Measurements from ENCODE around the gene ZNF232.
"Not testable (repeated sequence)": the region's sequence is repeated elsewhere in the genome, so short reads cannot be mapped to it uniquely, and the experiment has no call there.

Gene ZNF232

DNA sequence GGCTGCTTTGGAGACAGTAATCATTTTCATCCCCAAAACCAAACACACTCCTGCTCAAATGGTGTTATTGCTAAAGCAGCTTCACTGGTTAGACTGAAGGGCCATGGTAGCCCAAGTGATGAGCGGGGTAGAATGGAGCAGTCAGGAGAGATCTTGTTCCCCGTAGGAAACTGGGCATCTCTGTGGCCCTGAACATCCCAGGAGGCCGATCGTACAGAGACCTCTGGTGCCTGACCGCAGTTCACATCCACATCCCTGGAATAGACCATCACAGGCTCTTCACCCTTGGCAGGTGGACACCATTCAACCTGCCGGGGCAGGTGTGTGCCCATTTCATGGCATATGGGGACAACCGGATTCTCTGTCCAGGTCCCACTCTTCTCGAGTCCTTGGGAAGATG, 18.1 kb upstream of the ZNF232 start:
- DNase-seq: not testable (repeated sequence)

DNA sequence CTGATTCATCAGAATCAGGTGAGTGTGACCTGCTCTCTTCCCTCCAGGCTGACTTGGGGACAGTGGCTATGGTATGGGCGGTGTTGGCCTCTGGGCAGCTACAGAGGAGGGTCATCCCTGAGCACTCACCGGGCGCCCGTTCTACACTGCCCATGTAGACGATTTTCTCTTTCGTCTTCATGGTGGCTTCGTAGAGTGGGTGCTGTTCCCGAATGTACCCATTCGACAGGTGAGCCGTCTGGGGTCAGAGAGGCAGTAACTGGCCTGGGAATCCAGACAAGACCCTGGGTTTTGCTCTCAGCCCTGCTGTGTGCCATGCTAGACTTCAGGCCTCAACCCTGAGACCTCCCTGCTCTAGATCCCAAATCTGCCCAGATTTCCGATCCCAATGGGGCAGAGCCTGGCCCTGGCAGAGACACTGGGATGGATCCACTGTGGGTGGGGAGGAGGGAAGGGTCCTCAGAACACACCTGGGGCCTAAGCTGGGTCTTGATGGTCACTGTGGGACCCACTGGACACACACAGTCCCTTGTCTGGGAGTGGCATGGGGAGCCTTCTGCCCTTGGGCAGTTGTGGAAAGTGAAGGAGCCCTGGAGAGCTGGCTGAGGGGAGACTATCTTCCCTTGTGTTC, 17.3 kb upstream of the ZNF232 start:
- no peak for DNase-seq

GRCh38 chr17:5128387-5128786, 16.7 kb upstream of the ZNF232 start:
- DNase-seq: not testable (repeated sequence)

GRCh38 chr17:5127910-5128309, 16.2 kb upstream of the ZNF232 start:
- no peak for DNase-seq

- no peak for DNase-seq
Measured at GRCh38 chr17:5126719-5127488, 15.2 kb upstream of the ZNF232 start.

DNA sequence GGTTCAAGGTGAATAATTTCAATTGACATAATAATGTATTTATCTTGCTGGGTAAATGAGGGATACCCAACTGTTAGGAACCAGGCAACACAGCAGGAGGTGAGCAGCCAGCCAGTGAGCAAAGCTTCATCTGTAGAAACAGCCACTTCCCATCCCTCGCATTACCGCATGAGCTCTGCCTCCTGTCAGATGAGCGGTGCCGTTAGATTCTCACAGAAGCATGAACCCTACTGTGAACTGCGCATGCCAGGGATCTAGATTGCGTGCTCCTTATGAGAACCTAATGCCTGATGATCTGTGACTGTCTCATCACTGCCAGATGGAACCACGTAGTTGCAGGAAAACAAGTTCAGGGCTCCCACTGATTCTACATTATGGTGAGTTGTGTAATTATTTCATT, 13.2 kb upstream of the ZNF232 start:
- not testable (repeated sequence) for DNase-seq

DNA sequence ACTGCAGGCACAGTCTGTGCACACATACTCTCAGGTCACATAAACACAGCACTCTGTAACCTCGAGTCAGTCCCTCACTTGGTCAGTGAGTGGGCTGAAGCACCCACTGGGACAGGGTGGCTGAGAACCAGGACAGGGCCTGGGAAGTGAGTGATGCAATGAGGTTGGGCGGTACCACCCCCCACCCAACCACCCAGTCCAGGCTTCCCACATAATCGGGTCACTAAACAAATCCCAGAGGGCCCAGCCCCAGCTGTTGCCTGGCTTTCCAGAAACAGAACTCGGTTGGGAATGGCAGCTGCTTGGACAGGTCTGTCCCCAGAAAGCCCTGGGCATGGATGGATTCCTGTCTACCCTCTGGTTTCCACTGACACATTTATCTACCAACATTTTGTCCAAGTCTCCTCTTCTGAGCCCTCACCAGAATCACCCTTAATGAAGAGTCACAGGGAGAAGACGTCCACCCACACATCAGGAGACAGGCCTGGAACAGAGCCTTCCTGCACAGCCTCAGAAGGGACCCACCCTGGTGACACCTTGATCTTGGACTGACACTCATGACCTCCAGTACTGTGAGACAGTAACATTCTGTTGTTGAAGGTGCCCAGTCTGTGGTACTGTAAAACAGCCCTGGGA, 12.6 kb upstream of the ZNF232 start:
- not testable (repeated sequence) for DNase-seq

GRCh38 chr17:5123343-5124124, 11.9 kb upstream of the ZNF232 start:
- no peak for DNase-seq

DNA sequence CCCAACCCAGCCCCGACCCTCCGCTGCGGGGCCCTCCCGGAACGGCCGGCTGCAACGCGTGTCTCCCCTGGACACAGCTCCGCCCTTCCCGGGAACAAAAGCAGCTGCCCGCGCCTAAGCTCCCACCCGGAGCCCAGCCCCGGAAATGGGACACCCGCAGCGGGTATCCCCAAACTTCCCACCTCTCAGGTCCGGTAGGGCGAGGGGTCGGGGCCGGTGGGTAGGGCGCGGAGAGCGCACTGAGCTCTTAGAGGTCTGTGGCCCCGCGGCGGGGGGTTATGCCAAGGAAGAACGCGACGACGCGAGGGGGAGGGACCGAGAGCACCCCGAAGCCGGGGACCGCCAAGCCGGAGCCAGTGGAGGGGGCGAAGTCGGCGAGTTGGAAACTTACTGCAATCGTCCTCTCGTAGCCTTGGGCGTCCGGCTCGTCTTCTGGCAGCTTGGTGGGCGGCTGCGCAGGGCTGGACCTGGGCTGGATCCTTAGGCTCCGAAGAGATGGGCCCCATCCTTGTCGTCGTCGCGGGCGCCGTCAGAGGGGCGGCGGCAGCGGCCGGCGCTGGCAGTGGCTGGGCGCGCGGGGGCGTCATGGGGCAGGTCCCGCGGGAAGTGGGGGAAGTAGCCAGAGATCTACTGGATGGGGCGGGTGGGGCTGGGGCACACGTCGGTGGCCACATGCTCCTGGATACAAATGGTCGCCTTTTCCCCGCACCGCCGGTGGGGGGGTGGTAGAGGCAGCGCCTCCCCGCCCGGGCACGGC, 11.1 kb upstream of the ZNF232 start:
- DNase-seq: no peak

- DNase-seq: not testable (repeated sequence)
Measured at GRCh38 chr17:5122056-5122455, 10.4 kb upstream of the ZNF232 start.

- DNase-seq: no peak
Measured at GRCh38 chr17:5121186-5121841, 9.6 kb upstream of the ZNF232 start.

GRCh38 chr17:5120436-5121185, 8.9 kb upstream of the ZNF232 start:
- DNase-seq: not testable (repeated sequence)

DNA sequence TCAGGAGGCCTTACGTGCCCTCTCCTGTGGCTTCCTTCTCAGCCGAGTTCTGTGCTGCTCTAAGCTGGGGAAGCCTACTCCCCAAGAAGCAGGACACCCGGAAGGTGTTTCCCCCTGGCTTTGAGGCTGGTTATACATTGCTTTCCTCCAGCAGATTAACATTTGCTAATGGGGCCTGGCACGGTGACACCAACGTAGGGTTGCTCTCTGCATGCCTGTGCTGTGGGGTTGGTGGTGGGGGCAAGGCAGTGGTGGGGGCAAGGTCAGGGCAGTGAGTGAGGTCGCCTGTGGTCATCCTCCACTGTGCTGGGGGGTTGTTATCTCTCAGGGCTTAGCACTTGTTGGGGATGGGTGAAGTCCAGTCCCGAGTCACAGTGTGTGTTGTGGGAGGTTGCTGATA, 8.4 kb upstream of the ZNF232 start:
- DNase-seq: no peak

DNA sequence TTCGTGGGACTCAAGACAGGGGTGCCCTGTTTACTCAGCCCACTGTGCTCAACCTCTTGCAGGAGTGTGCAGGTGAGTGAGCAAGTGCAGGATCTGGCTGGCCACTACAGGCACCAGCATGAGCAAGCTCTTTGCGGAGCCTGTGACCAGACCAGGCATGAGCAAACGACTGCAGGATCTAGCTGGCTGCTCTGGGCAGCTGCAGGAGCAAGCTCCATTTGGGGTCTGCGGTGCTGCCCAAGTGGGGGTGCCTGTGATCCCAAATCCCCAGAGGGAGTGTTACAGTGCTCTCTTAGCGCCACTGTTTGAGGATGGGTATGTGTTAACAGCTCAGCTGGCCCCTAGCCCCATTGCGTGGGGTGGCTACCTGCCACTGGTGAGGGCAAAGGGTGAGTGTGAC, 6.5 kb upstream of the ZNF232 start:
- DNase-seq: no peak

DNA sequence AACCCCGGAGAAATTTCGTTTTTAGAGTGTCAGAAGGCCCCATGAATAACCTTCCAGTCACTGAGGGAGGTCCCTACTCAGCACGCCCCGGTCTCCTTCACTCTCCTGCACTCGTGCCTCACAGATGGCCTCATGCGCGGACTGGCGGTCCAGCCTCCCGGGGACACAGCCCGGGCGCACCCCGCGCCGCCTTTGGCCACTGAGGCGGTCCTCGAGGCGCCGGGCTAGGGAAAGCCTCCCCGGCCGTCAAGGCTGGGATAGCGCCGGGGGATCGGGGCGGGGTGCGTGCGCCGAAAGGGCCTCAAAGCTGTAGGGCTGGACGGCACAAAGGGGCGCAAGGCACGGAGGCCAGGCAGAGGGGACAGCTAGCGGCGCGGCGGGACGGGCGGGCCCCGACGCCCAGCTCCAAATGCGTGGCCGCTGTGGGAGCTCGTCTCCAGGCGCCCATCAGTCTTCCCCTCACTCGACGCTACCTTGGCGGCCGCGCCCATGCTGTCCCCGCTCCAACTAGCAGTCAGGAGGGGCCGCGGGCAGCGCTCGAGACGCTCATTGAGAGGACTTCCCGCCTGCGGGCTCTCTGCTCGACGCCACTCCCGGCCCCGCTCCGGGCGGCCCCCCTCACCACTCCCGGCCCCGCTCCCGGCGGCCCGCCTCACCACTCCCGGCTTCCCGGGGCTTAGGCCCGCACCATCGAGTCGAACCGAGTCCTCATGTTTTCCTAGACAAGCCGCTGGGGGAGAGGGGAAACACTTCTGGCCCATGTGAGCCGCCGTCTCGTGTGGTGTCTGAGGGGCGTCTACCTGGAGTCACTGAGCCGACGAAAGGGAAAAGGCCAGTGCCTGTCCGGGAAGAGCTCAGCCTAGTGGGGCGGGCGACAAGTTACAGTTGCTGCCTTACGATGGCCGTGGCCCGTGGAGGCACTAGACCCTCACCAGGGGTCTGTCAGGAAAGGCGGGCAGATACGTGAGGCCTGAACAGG, 4.3 kb upstream of the ZNF232 start, which contains the start of gene USP6:
USP6 (plus strand) TSS at position 360 of the 979 bp plus-strand sequence. CDS start 14,336 bp downstream, outside the sequence.
- DNase-seq: no peak

GRCh38 chr17:5110816-5111215, 862 bp downstream of the ZNF232 start:
- no peak for DNase-seq

GRCh38 chr17:5100832-5101231, 10.8 kb downstream of the ZNF232 start:
- no peak for DNase-seq

DNA sequence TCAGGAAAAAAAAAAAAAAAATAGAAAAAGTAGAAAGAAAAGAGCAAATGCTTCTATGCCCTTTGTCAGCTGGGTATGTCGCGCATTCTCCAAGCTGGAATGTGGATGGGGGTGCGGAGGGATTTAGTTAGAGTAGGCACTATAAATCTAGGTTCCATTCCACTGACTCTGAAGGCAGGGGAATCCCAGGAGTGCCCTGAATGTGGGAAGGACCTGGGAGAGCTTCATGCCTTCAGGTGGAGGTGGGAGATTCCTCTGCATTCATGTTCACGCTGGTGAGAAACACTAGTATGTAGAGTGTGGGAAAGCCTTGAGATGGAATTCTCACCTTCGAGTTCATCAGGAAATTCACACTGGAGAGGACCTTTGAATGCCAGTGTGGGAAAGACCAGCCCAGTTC, 12.4 kb downstream of the ZNF232 start:
- DNase-seq: no peak

DNA sequence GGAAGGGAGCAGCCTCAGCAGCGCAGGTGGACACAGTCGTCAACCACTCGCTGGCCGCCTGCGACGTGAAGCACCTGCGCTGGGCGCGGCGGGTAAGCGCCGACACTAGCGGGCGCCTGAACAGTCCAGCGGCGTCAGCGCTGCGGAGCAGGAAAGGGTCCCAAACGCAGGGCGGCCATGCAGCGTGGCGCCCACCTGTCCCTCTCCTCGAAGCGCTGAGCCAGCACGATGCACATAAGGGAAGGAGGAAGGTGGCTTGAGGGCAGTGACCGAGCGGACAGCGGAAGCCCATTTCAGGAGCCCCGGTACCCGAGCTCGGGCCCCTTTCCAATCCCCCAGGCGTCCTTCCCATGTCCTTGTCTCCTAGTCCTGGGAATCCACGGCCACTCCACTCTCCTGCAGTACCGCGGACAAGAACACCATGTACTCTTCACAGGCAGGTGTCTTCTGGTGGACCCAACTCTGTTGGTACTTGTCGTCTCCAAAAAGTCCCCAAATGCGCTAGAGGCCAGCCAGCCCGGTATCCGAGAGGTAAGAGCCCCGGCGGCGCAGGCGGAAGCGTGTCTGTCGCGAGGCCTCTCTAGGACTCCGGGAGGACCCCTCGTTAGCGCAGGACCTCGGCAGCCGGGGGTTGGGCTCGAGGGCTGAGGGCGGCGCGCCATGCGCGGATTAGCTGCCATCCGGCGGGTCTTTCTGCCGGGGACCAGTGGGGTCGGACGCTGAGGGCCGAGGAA, 14.4 kb downstream of the ZNF232 start:
- no peak for DNase-seq

Measured in NCI-H187 treated with DMSO at 0.1 percent for 48 hours (cell line).